PC-3 (cell line): ENCODE data around the gene LRRC56. TPM values are rescaled to one million over a fixed set of nuclear protein-coding genes. Genes with fewer than 3 reads are reported as not detected.
A peak's percentile ranks its signal among the peaks of the same experiment; 100 is the strongest.

Source experiments
- ATAC-seq: fragments of 200-7000 bp; cut with Tn5 transposase; 2 replicates; pipeline ENCODE4 v1.9.1; 2020; ENCODE audit warnings: mild to moderate bottlenecking, moderate library complexity
- BruUV-seq: library from RNA; stranded (reverse); fragments of 400-500 nt; replicated peaks from 2 replicates; lab custom pipeline; 2021; lab: Mats Ljungman, UMichigan
- CTCF ChIA-PET: fragments of 300-600 bp; sonication (Branson Sonifier 250); formaldehyde crosslinking; loops from one replicate; lab custom pipeline; 2022; ENCODE audit warnings: antibody characterized with exemption; lab: Charles Lee
- POLR2A ChIA-PET: fragments of 300-600 bp; sonication (Branson Sonifier 250); formaldehyde crosslinking; loops from one replicate; lab custom pipeline; 2022; ENCODE audit warnings: antibody characterized with exemption; ENCODE audit not compliant: unreplicated experiment; lab: Charles Lee
- DNase-seq: peaks from one replicate; pipeline ENCODE4 v3.0.0-alpha.2; 2015
- H2AFZ ChIP-seq: fragments of 300-600 bp; sonication (generic); 2 replicates; pipeline ENCODE4 v1.6.0; 2016; ENCODE audit warnings: antibody characterized with exemption, low read length
- H3F3A ChIP-seq: fragments of 300-600 bp; sonication (generic); one replicate; pipeline ENCODE4 v1.6.0; 2017; ENCODE audit warnings: antibody characterized with exemption, low read length, control low read depth, mild to moderate bottlenecking; ENCODE audit not compliant: unreplicated experiment
- H3K27ac ChIP-seq: fragments of 300-600 bp; sonication (generic); 2 replicates; pipeline ENCODE4 v1.5.1; 2016; ENCODE audit warnings: mild to moderate bottlenecking, low read length
- H3K27me3 ChIP-seq: fragments of 300-600 bp; sonication (generic); 2 replicates; pipeline ENCODE4 v1.6.1; 2016; ENCODE audit warnings: low read length, mixed read lengths
- H3K36me3 ChIP-seq: fragments of 300-600 bp; sonication (generic); 2 replicates; pipeline ENCODE4 v1.6.1; 2016; ENCODE audit warnings: low read depth, mixed run types, low read length, mixed read lengths
- H3K4me1 ChIP-seq: fragments of 300-600 bp; sonication (generic); 2 replicates; pipeline ENCODE4 v1.5.1; 2016; ENCODE audit warnings: low read length; ENCODE audit not compliant: insufficient read depth
- H3K4me2 ChIP-seq: fragments of 300-600 bp; sonication (generic); 2 replicates; pipeline ENCODE4 v1.6.0; 2016; ENCODE audit warnings: low read length
- H3K4me3 ChIP-seq: fragments of 300-600 bp; sonication (generic); 2 replicates; pipeline ENCODE4 v1.5.1; 2016; ENCODE audit warnings: mild to moderate bottlenecking, low read length, mixed read lengths
- H3K79me2 ChIP-seq: fragments of 300-600 bp; sonication (generic); 2 replicates; pipeline ENCODE4 v1.6.1; 2017; ENCODE audit warnings: low read length, mixed read lengths
- H3K9ac ChIP-seq: fragments of 300-600 bp; sonication (generic); 2 replicates; pipeline ENCODE4 v1.6.0; 2016; ENCODE audit warnings: mild to moderate bottlenecking, low read length
- H3K9me2 ChIP-seq: fragments of 300-600 bp; sonication (generic); replicated peaks from 2 replicates; pipeline ENCODE4 v1.6.1; 2016; ENCODE audit warnings: mixed run types, low read length, mixed read lengths
- H3K9me3 ChIP-seq: fragments of 300-600 bp; sonication (generic); 2 replicates; pipeline ENCODE4 v1.6.1; 2016; ENCODE audit warnings: low read length, mixed read lengths
- H4K20me1 ChIP-seq: fragments of 300-600 bp; sonication (generic); 2 replicates; pipeline ENCODE4 v1.6.1; 2016; ENCODE audit warnings: low read length, mixed read lengths
- CTCF ChIP-seq: fragments of 300-600 bp; sonication (generic); conservative IDR thresholded peaks from 2 replicates; pipeline ENCODE4 v1.5.1; 2017; ENCODE audit warnings: antibody characterized with exemption, low read depth, mild to moderate bottlenecking, low read length
- EZH2 ChIP-seq: fragments of 300-600 bp; sonication (generic); IDR thresholded peaks from one replicate; pipeline ENCODE4 v1.6.1; 2017; ENCODE audit warnings: antibody characterized with exemption, mild to moderate bottlenecking, low read length; ENCODE audit not compliant: unreplicated experiment
- EZH2phosphoT487 ChIP-seq: fragments of 300-600 bp; sonication (generic); IDR thresholded peaks from 2 replicates; pipeline ENCODE4 v1.6.1; 2018; ENCODE audit warnings: mild to moderate bottlenecking, antibody characterized with exemption, low read length, borderline replicate concordance
- intact Hi-C: fragments of 100-400 bp; cut with micrococcal nuclease; formaldehyde crosslinking; loops from 2 replicates; pipeline ENCODE4 v1.9.0; 2023
- total RNA-seq: library from RNA; depleted of rRNA; stranded (reverse); fragments of >200 nt; gene quantifications from 2 replicates; pipeline ENCODE4 v1.2.3, GENCODE V29; 2014

Gene LRRC56
- total RNA-seq, 1 experiment from 2014 or later = 1.5 TPM

GRCh38 chr11:489610-490185 lies 47.6 kb upstream of the LRRC56 start:
- CTCF ChIA-PET = no interaction called here
- no peak overlapping the region for H2AFZ ChIP-seq
- H3K9me2 ChIP-seq = no peaks in the 10 kb centered on the region
- no peaks in the 10 kb centered on the region for H3K4me1 ChIP-seq
- H3K27me3 ChIP-seq = no peaks in the 10 kb centered on the region
- no peak overlapping the region for H3K27ac ChIP-seq
- H3K4me2 ChIP-seq = no peak overlapping the region
- no peak overlapping the region for H3K9ac ChIP-seq
- H3K4me3 ChIP-seq = no peak overlapping the region
- ATAC-seq (no peak), DNase-seq (no peak)
- H3K36me3 ChIP-seq = no peaks in the 10 kb centered on the region
- H3K9me3 ChIP-seq = no peaks in the 10 kb centered on the region
- TF ChIP-seq EZH2phosphoT487 (no peak), CTCF (no peak), EZH2 (no peak)
- intact Hi-C loops = no loop called here
- H3F3A ChIP-seq = no peaks in the 10 kb centered on the region
- BruUV-seq = no TSS peak
- no peaks in the 10 kb centered on the region for H3K79me2 ChIP-seq
- H4K20me1 ChIP-seq = no peaks in the 10 kb centered on the region
- POLR2A ChIA-PET = no interaction called here

GRCh38 chr11:490186-490929 lies 47.0 kb upstream of the LRRC56 start:
- no peak for TF ChIP-seq CTCF
- TF ChIP-seq EZH2 = no peak
- no peak for TF ChIP-seq EZH2phosphoT487
- BruUV-seq = TSS peak; percentile 35
- no peaks in the 10 kb centered on the region for H3K4me1 ChIP-seq
- H3K79me2 ChIP-seq = no peaks in the 10 kb centered on the region
- H3K9me3 ChIP-seq = no peaks in the 10 kb centered on the region
- ChIA-PET CTCF (no interaction called here), POLR2A (no interaction called here)
- no peaks in the 10 kb centered on the region for H3K36me3 ChIP-seq
- intact Hi-C loops = no loop called here
- H3K27me3 ChIP-seq = no peaks in the 10 kb centered on the region
- H3F3A ChIP-seq = no peaks in the 10 kb centered on the region
- H3K9me2 ChIP-seq = no peaks in the 10 kb centered on the region
- DNase-seq (no peak), ATAC-seq (no peak)
- H3K9ac ChIP-seq = no peak overlapping the region
- no peak overlapping the region for H3K27ac ChIP-seq
- no peaks in the 10 kb centered on the region for H4K20me1 ChIP-seq
- H3K4me2 ChIP-seq = no peak overlapping the region
- H3K4me3 ChIP-seq = no peak overlapping the region
- no peak overlapping the region for H2AFZ ChIP-seq

- no peak overlapping the region for H2AFZ ChIP-seq
Observed at GRCh38 chr11:490930-491260, 46.4 kb upstream of the LRRC56 start.

More at GRCh38 chr11:490930-491260, 46.4 kb upstream of the LRRC56 start:
- Histone ChIP-seq H3K9me3 (no peaks in the 10 kb centered on the region), H3K4me1 (no peaks in the 10 kb centered on the region), H4K20me1 (no peaks in the 10 kb centered on the region), H3K79me2 (no peaks in the 10 kb centered on the region), H3K9me2 (no peaks in the 10 kb centered on the region), H3K4me2 (no peak overlapping the region), H3K4me3 (no peak overlapping the region), H3K27ac (no peak overlapping the region), H3K36me3 (no peaks in the 10 kb centered on the region), H3F3A (no peaks in the 10 kb centered on the region), H3K27me3 (no peaks in the 10 kb centered on the region), H3K9ac (no peak overlapping the region)
- no peak for TF ChIP-seq CTCF
- no peak for TF ChIP-seq EZH2phosphoT487
- no peak for TF ChIP-seq EZH2
- BruUV-seq = no TSS peak
- no peak for DNase-seq
- ChIA-PET CTCF (no interaction called here), POLR2A (no interaction called here)
- ATAC-seq = no peak
- intact Hi-C loops = no loop called here
